GM21515 (cell line): Measurements from ENCODE around the gene MYOZ2.

Experiments
- ATAC-seq: cut with Tn5 transposase; IDR thresholded peaks from one replicate; pipeline ENCODE4 v1.9.1; 2021; ENCODE audit not compliant: unreplicated experiment

Gene MYOZ2

GRCh38 chr4:119135721-119136121 lies at the start of gene MYOZ2:
MYOZ2 (plus strand) TSS chr4:119135832; CDS start chr4:119136526, 694 bp downstream.
- ATAC-seq: no peak

- ATAC-seq: no peak
These were observed 48.5 kb upstream of the MYOZ2 start for GRCh38 chr4:119087121-119087520.

- no peak for ATAC-seq
These were observed 48.0 kb upstream of the MYOZ2 start for GRCh38 chr4:119087656-119088055.

GRCh38 chr4:119093042-119093827 lies 42.4 kb upstream of the MYOZ2 start:
- no peak for ATAC-seq

- no peak for ATAC-seq
These were observed 38.2 kb upstream of the MYOZ2 start for GRCh38 chr4:119097282-119097900.

GRCh38 chr4:119098306-119098705 lies 37.3 kb upstream of the MYOZ2 start:
- ATAC-seq: no peak

- no peak for ATAC-seq
These were observed 36.3 kb upstream of the MYOZ2 start for GRCh38 chr4:119099227-119099810.

GRCh38 chr4:119100655-119101054 lies 35.0 kb upstream of the MYOZ2 start:
- no peak for ATAC-seq

- ATAC-seq: no peak
These were observed 32.4 kb upstream of the MYOZ2 start for GRCh38 chr4:119103263-119103662.

- ATAC-seq: no peak
These were observed 30.9 kb upstream of the MYOZ2 start for GRCh38 chr4:119104644-119105273.

- no peak for ATAC-seq
These were observed 30.0 kb upstream of the MYOZ2 start for GRCh38 chr4:119105605-119106004.

GRCh38 chr4:119106036-119107000 lies 29.3 kb upstream of the MYOZ2 start:
- ATAC-seq: no peak

- ATAC-seq: no peak
These were observed 25.5 kb upstream of the MYOZ2 start for GRCh38 chr4:119110121-119110520.

- ATAC-seq: no peak
These were observed 24.3 kb upstream of the MYOZ2 start for GRCh38 chr4:119111296-119111695.

GRCh38 chr4:119113033-119113655 lies 22.5 kb upstream of the MYOZ2 start:
- no peak for ATAC-seq

GRCh38 chr4:119116021-119116420 lies 19.6 kb upstream of the MYOZ2 start:
- no peak for ATAC-seq

- no peak for ATAC-seq
These were observed 18.4 kb upstream of the MYOZ2 start for GRCh38 chr4:119116925-119117900.

GRCh38 chr4:119118397-119118796 lies 17.2 kb upstream of the MYOZ2 start:
- no peak for ATAC-seq

- ATAC-seq: no peak
These were observed 11.3 kb upstream of the MYOZ2 start for GRCh38 chr4:119124352-119124751.
